OCI-LY1 (cell line): Measurements from ENCODE around the gene TMEM204.

Experiments
- H2AFZ ChIP-seq: fragments of 200-600 bp; sonication (generic), shearing (Covaris generic); 2 replicates; pipeline ENCODE4 v1.6.0; 2014; ENCODE audit warnings: antibody characterized with exemption, mild to moderate bottlenecking, low read length
- H3F3A ChIP-seq: fragments of 200-600 bp; sonication (generic), shearing (Covaris generic); 2 replicates; pipeline ENCODE4 v1.6.0; 2014; ENCODE audit warnings: mild to moderate bottlenecking, antibody characterized with exemption, low read length, moderate library complexity; ENCODE audit not compliant: insufficient read depth
- H3K27ac ChIP-seq: fragments of 200-600 bp; sonication (generic); 2 replicates; pipeline ENCODE4 v1.5.1; 2014; ENCODE audit warnings: low read length, mixed run types, mild to moderate bottlenecking, low read depth; ENCODE audit not compliant: poor library complexity, severe bottlenecking
- H3K27me3 ChIP-seq: fragments of 200-600 bp; sonication (generic); 2 replicates; pipeline ENCODE4 v1.6.0; 2014; ENCODE audit warnings: antibody characterized with exemption, mild to moderate bottlenecking, low read length, moderate library complexity; ENCODE audit not compliant: insufficient read depth
- H3K36me3 ChIP-seq: fragments of 200-600 bp; sonication (generic); 2 replicates; pipeline ENCODE4 v1.6.1; 2014; ENCODE audit warnings: mild to moderate bottlenecking, antibody characterized with exemption, low read length, moderate library complexity, mixed read lengths; ENCODE audit not compliant: insufficient read depth
- H3K4me1 ChIP-seq: fragments of 200-600 bp; sonication (generic); 2 replicates; pipeline ENCODE4 v1.5.1; 2014; ENCODE audit warnings: mild to moderate bottlenecking, low read length, moderate library complexity; ENCODE audit not compliant: insufficient read depth, severe bottlenecking
- H3K4me2 ChIP-seq: fragments of 200-600 bp; sonication (generic), shearing (Covaris generic); 2 replicates; pipeline ENCODE4 v1.6.1; 2014; ENCODE audit warnings: low read length
- H3K4me3 ChIP-seq: fragments of 200-600 bp; sonication (generic); 2 replicates; pipeline ENCODE4 v1.5.1; 2014; ENCODE audit warnings: low read length, low read depth, mild to moderate bottlenecking, mixed read lengths; ENCODE audit not compliant: poor library complexity, severe bottlenecking
- H3K79me2 ChIP-seq: fragments of 200-600 bp; shearing (Covaris generic); 2 replicates; pipeline ENCODE4 v1.6.1; 2016; ENCODE audit warnings: mixed run types, low read length, mixed read lengths; ENCODE audit not compliant: insufficient read depth
- H3K9ac ChIP-seq: fragments of 200-600 bp; sonication (generic), shearing (Covaris generic); 2 replicates; pipeline ENCODE4 v1.6.1; 2014; ENCODE audit warnings: mild to moderate bottlenecking, low read length, mixed read lengths
- H3K9me2 ChIP-seq: fragments of 200-600 bp; sonication (generic), shearing (Covaris generic); 2 replicates; pipeline ENCODE4 v1.6.1; 2014; ENCODE audit warnings: low read depth, mild to moderate bottlenecking, low read length, mixed read lengths
- H3K9me3 ChIP-seq: fragments of 200-600 bp; shearing (Covaris generic); 2 replicates; pipeline ENCODE4 v1.6.1; 2014; ENCODE audit warnings: low read length, mixed read lengths
- H4K20me1 ChIP-seq: fragments of 200-600 bp; sonication (generic), shearing (Covaris generic); 2 replicates; pipeline ENCODE4 v1.6.0; 2016; ENCODE audit warnings: mild to moderate bottlenecking, low read length; ENCODE audit not compliant: insufficient read depth
- EZH2 ChIP-seq: fragments of 200-600 bp; sonication (generic), shearing (Covaris generic); IDR thresholded peaks from 2 replicates; pipeline ENCODE4 v1.8.0; 2017; ENCODE audit warnings: borderline replicate concordance, mixed run types, mild to moderate bottlenecking, antibody characterized with exemption, low read length, moderate library complexity, mixed read lengths
- TF ChIP-seq, protein P1 (sequence below): fragments of 200-600 bp; sonication (generic), shearing (Covaris generic); IDR thresholded peaks from 2 replicates; pipeline ENCODE4 v1.5.1; 2017; ENCODE audit warnings: mild to moderate bottlenecking, antibody characterized with exemption, low read length, moderate library complexity, mixed read lengths

TMEM204 gene

DNA sequence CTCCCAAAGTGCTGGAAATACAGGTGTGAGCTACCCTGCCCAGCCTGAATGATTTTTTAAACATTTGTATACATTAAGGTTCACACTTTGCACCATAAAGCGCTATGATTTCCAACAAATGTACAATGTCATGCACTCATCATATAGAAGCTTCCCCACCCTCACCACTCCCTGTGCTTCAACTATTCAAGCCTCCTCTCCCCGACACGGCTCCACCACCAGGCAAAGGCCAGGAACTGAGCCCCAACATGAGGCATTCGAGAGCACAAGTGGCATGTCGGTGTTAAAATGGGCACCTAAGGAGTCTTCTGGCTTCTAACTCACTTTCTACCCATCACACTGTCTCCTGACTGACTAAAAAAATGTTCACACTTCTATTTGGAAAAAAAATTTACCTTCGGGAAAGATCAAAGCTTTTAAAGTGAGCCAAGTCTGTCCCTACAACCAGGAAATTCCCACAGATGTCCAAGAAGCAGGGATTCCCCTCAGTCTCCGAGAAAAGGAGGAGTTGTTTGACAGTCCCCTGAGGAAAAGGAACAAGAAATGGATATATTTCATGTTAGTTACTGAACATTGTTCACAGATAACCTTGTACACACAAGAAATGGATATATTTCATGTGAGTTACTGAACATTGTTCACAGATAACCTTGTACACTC is 37.7 kb downstream of the TMEM204 start:
- Histone ChIP-seq H3K9me2 (no peaks in the 10 kb centered on the region), H3K4me1 (no peaks in the 10 kb centered on the region), H3F3A (no peaks in the 10 kb centered on the region), H3K36me3 (no peaks in the 10 kb centered on the region; the same call in 1 of the 2 replicates), H3K27me3 (peaks cover 4% of the 10 kb centered on the region; the same call in 1 of the 2 replicates), H3K27ac (no peak overlapping the region), H3K9me3 (no peaks in the 10 kb centered on the region), H4K20me1 (no peaks in the 10 kb centered on the region), H3K4me3 (no peak overlapping the region), H3K9ac (no peak overlapping the region), H3K4me2 (no peak overlapping the region), H2AFZ (no peak overlapping the region), H3K79me2 (no peaks in the 10 kb centered on the region)
- TF ChIP-seq, protein P1, sequence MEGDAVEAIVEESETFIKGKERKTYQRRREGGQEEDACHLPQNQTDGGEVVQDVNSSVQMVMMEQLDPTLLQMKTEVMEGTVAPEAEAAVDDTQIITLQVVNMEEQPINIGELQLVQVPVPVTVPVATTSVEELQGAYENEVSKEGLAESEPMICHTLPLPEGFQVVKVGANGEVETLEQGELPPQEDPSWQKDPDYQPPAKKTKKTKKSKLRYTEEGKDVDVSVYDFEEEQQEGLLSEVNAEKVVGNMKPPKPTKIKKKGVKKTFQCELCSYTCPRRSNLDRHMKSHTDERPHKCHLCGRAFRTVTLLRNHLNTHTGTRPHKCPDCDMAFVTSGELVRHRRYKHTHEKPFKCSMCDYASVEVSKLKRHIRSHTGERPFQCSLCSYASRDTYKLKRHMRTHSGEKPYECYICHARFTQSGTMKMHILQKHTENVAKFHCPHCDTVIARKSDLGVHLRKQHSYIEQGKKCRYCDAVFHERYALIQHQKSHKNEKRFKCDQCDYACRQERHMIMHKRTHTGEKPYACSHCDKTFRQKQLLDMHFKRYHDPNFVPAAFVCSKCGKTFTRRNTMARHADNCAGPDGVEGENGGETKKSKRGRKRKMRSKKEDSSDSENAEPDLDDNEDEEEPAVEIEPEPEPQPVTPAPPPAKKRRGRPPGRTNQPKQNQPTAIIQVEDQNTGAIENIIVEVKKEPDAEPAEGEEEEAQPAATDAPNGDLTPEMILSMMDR, result no peak
- TF ChIP-seq EZH2, result no peak

DNA sequence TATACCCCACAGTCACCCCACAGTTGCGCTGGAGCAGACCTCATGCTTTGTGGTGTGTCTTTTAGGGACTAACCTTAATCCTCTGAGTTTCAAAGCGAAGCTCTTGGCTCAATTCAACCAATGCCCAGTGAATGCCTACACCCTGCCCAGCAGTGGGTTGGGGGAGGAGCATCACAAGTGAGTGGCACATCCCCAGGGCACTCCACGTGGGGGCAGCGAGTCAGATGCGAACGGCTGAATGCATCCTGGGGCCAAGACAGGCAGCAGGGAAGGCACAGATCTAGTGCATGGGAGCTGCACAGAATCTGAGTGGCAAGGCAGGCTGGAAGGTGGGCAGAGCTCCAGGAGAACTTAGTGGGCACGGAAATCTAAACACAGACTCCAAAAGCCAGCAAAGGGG is 39.2 kb downstream of the TMEM204 start:
- Histone ChIP-seq H4K20me1 (no peaks in the 10 kb centered on the region), H3K9ac (no peak overlapping the region), H3K36me3 (no peaks in the 10 kb centered on the region; the same call in 1 of the 2 replicates), H3K27me3 (peaks cover 4% of the 10 kb centered on the region; the same call in 1 of the 2 replicates), H3K9me3 (no peaks in the 10 kb centered on the region), H3K27ac (no peak overlapping the region), H3K4me2 (no peak overlapping the region), H2AFZ (no peak overlapping the region), H3K4me3 (no peak overlapping the region), H3K9me2 (no peaks in the 10 kb centered on the region), H3K79me2 (no peaks in the 10 kb centered on the region), H3K4me1 (no peaks in the 10 kb centered on the region), H3F3A (no peaks in the 10 kb centered on the region)
- TF ChIP-seq EZH2, result no peak
- TF ChIP-seq, protein P1, result no peak

DNA sequence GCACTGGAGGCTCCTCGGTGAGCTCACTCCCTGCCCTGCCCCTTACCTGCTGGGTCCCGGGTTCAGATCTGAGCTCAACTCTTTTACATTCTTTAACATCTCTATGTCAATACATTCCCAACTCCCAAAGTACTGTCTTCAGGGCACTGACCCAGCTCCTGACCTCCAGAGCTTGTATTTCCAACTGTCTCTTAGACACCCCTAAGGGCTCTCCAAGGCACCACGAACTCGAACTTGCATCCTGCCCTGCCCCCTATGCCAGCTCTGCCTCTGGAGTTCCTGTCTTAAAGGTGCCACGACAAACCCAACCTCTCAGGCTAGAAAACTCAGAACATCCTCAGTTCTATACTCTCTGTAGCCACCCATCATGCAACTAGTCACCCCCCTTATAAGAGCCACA is 39.8 kb downstream of the TMEM204 start:
- Histone ChIP-seq H3K36me3 (no peaks in the 10 kb centered on the region; the same call in 1 of the 2 replicates), H3K27ac (no peak overlapping the region), H3K9me2 (no peaks in the 10 kb centered on the region), H3K4me1 (no peaks in the 10 kb centered on the region), H3K27me3 (peaks cover 4% of the 10 kb centered on the region; the same call in 1 of the 2 replicates), H3K4me2 (no peak overlapping the region), H3K4me3 (no peak overlapping the region), H3K79me2 (no peaks in the 10 kb centered on the region), H3K9ac (no peak overlapping the region), H3K9me3 (no peaks in the 10 kb centered on the region), H2AFZ (no peak overlapping the region), H3F3A (no peaks in the 10 kb centered on the region), H4K20me1 (no peaks in the 10 kb centered on the region)
- TF ChIP-seq, protein P1, result no peak
- no peak for TF ChIP-seq EZH2
